Liver (tissue), 3 donors: ENCODE results near the gene TPRN.

Experiments used
- EGR1 ChIP-seq, 2 donors: IDR thresholded peaks; 2 replicates each; pipeline ENCODE4 v1.6.1; 2016 to 2018; ENCODE audit warnings: antibody characterized with exemption in 2 of 2, low read depth in 2 of 2
- FOXA1 ChIP-seq: IDR thresholded peaks from 2 replicates; pipeline ENCODE4 v1.6.1; 2016; ENCODE audit warnings: antibody characterized with exemption
- GABPA ChIP-seq, 2 donors: IDR thresholded peaks in 1 of 2; conservative IDR thresholded peaks in 1 of 2; 2 replicates each; pipeline ENCODE4 v1.6.1; 2016; ENCODE audit warnings: antibody characterized with exemption in 2 of 2, mild to moderate bottlenecking in 1 of 2, moderate library complexity in 1 of 2
- JUND ChIP-seq, 2 donors: IDR thresholded peaks; 2 replicates each; pipeline ENCODE4 v1.6.1; 2016; ENCODE audit warnings: antibody characterized with exemption in 2 of 2
- NR2F2 ChIP-seq: IDR thresholded peaks from 2 replicates; pipeline ENCODE4 v1.6.1; 2016; ENCODE audit warnings: antibody characterized with exemption
- RAD21 ChIP-seq, 2 donors: IDR thresholded peaks; 2 replicates each; pipeline ENCODE4 v1.6.1; 2016; ENCODE audit warnings: antibody characterized with exemption in 2 of 2, mild to moderate bottlenecking in 2 of 2
- RXRA ChIP-seq, 2 donors: IDR thresholded peaks; 2 replicates each; pipeline ENCODE4 v1.6.1; 2017 to 2018; ENCODE audit warnings: antibody characterized with exemption in 2 of 2, mild to moderate bottlenecking in 1 of 2
- TAF1 ChIP-seq: conservative IDR thresholded peaks from 2 replicates; pipeline ENCODE4 v1.6.1; 2016; ENCODE audit warnings: antibody characterized with exemption, mild to moderate bottlenecking
- YY1 ChIP-seq: IDR thresholded peaks from 2 replicates; pipeline ENCODE4 v1.6.1; 2016; ENCODE audit warnings: antibody characterized with exemption, mild to moderate bottlenecking
- TF ChIP-seq, protein P1 (sequence below): fragments of 150-350 bp; IDR thresholded peaks from 2 replicates; pipeline ENCODE4 v1.5.1; 2017; ENCODE audit warnings: improper control_type of control experiment, low read depth, low read length; ENCODE audit not compliant: missing input control
- TF ChIP-seq, protein P2 (sequence below): IDR thresholded peaks from 2 replicates; pipeline ENCODE4 v1.6.1; 2016; ENCODE audit warnings: antibody characterized with exemption
- TF ChIP-seq, protein P3 (sequence below): IDR thresholded peaks from 2 replicates; pipeline ENCODE4 v1.6.1; 2016; ENCODE audit warnings: antibody characterized with exemption
- TF ChIP-seq, protein P4 (sequence below): IDR thresholded peaks from 2 replicates; pipeline ENCODE4 v1.6.1; 2016; ENCODE audit warnings: antibody characterized with exemption
- TF ChIP-seq, protein P5 (sequence below): IDR thresholded peaks from 2 replicates; pipeline ENCODE4 v1.6.1; 2016; ENCODE audit warnings: antibody characterized with exemption, mild to moderate bottlenecking
- donor health status: healthy.
- donor health status: healthy.

DNA sequence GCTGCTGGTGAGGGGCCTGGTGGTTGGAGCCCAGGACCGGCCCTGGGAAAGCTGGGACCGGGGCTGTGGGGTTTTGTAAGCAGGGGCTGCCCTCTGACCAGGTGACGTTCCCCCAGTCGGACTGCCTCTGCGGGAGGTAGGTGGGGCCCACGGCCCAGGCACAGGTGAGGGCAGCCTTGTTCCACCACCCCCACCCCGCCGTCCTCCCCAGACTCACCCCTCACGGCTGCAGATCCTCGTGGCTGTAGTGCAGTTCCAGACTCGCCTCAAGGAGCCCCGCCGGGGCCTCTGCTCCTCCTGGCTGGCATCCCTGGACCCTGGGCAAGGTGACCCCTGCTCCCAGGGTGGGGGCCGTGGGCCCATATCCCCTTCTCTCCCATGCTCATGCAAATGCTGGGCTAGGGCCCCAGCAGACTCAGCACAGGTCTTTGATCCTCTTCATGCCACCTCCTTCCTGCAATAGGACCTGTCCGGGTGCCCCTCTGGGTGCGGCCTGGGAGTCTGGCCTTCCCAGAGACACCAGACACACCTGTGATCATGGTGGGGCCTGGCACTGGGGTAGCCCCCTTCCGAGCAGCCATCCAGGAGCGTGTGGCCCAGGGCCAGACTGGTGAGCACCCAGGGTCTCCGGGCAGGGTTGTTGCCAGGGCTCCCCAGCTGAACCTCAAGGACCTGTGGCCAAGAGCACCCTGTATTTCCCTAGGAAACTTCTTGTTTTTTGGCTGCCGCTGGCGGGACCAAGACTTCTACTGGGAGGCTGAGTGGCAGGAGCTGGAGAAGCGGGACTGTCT is 14.8 kb upstream of the TPRN start:
- TF ChIP-seq, protein P1, sequence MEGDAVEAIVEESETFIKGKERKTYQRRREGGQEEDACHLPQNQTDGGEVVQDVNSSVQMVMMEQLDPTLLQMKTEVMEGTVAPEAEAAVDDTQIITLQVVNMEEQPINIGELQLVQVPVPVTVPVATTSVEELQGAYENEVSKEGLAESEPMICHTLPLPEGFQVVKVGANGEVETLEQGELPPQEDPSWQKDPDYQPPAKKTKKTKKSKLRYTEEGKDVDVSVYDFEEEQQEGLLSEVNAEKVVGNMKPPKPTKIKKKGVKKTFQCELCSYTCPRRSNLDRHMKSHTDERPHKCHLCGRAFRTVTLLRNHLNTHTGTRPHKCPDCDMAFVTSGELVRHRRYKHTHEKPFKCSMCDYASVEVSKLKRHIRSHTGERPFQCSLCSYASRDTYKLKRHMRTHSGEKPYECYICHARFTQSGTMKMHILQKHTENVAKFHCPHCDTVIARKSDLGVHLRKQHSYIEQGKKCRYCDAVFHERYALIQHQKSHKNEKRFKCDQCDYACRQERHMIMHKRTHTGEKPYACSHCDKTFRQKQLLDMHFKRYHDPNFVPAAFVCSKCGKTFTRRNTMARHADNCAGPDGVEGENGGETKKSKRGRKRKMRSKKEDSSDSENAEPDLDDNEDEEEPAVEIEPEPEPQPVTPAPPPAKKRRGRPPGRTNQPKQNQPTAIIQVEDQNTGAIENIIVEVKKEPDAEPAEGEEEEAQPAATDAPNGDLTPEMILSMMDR, result no peak
- no peak for TF ChIP-seq NR2F2
- TF ChIP-seq FOXA1, result no peak
- TF ChIP-seq YY1, result no peak
- TF ChIP-seq, protein P2, sequence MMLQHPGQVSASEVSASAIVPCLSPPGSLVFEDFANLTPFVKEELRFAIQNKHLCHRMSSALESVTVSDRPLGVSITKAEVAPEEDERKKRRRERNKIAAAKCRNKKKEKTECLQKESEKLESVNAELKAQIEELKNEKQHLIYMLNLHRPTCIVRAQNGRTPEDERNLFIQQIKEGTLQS, result no peak
- TF ChIP-seq RXRA (IDR thresholded peaks at IDR 0.05), result no peak
- TF ChIP-seq, protein P3, sequence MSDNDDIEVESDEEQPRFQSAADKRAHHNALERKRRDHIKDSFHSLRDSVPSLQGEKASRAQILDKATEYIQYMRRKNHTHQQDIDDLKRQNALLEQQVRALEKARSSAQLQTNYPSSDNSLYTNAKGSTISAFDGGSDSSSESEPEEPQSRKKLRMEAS, result no peak
- TF ChIP-seq JUND (IDR thresholded peaks at IDR 0.05), result no peak
- TF ChIP-seq RAD21 (IDR thresholded peaks at IDR 0.05), result no peak
- TF ChIP-seq TAF1, result no peak
- no peak for TF ChIP-seq EGR1 (IDR thresholded peaks at IDR 0.05; ENCODE audit: low read depth in 2 of 2)
- TF ChIP-seq GABPA (IDR thresholded peaks at IDR 0.05 in 1 of 2, conservative IDR thresholded peaks at IDR 0.05 in 1 of 2), result no peak
- TF ChIP-seq, protein P4, sequence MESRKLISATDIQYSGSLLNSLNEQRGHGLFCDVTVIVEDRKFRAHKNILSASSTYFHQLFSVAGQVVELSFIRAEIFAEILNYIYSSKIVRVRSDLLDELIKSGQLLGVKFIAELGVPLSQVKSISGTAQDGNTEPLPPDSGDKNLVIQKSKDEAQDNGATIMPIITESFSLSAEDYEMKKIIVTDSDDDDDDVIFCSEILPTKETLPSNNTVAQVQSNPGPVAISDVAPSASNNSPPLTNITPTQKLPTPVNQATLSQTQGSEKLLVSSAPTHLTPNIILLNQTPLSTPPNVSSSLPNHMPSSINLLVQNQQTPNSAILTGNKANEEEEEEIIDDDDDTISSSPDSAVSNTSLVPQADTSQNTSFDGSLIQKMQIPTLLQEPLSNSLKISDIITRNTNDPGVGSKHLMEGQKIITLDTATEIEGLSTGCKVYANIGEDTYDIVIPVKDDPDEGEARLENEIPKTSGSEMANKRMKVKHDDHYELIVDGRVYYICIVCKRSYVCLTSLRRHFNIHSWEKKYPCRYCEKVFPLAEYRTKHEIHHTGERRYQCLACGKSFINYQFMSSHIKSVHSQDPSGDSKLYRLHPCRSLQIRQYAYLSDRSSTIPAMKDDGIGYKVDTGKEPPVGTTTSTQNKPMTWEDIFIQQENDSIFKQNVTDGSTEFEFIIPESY, result no peak
- TF ChIP-seq, protein P5, sequence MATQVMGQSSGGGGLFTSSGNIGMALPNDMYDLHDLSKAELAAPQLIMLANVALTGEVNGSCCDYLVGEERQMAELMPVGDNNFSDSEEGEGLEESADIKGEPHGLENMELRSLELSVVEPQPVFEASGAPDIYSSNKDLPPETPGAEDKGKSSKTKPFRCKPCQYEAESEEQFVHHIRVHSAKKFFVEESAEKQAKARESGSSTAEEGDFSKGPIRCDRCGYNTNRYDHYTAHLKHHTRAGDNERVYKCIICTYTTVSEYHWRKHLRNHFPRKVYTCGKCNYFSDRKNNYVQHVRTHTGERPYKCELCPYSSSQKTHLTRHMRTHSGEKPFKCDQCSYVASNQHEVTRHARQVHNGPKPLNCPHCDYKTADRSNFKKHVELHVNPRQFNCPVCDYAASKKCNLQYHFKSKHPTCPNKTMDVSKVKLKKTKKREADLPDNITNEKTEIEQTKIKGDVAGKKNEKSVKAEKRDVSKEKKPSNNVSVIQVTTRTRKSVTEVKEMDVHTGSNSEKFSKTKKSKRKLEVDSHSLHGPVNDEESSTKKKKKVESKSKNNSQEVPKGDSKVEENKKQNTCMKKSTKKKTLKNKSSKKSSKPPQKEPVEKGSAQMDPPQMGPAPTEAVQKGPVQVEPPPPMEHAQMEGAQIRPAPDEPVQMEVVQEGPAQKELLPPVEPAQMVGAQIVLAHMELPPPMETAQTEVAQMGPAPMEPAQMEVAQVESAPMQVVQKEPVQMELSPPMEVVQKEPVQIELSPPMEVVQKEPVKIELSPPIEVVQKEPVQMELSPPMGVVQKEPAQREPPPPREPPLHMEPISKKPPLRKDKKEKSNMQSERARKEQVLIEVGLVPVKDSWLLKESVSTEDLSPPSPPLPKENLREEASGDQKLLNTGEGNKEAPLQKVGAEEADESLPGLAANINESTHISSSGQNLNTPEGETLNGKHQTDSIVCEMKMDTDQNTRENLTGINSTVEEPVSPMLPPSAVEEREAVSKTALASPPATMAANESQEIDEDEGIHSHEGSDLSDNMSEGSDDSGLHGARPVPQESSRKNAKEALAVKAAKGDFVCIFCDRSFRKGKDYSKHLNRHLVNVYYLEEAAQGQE, result no peak
